Stimulated activated effector memory CD8-positive, alpha-beta T cell treated with anti-CD3 and anti-CD28 coated beads, Interleukin-12 subunit alpha, Interleukin-12 subunit beta, amount 100 ng/mL, for 72 hours (primary cell): ENCODE results near the gene TMEM234.
"Not testable (repeated sequence)": the region's sequence is repeated elsewhere in the genome, so short reads cannot be mapped to it uniquely, and the experiment has no call there.

Experiments
- ATAC-seq: fragments of 150-1000 bp; cut with Tn5 transposase; 2 replicates; pipeline ENCODE4 v1.10.0; 2021
- DNase-seq, 2 donors: peaks; one replicate each; pipeline ENCODE4 v3.0.0; 2021 to 2022; ENCODE audit warnings: low spot score in 2 of 2
- H3K27ac Mint-ChIP-seq: one replicate; pipeline ENCODE4 v1.8.0; 2022; ENCODE audit warnings: mild to moderate bottlenecking, mixed read lengths
- H3K36me3 Mint-ChIP-seq: one replicate; pipeline ENCODE4 v1.8.0; 2022; ENCODE audit warnings: mild to moderate bottlenecking, mixed read lengths
- H3K4me1 Mint-ChIP-seq: one replicate; pipeline ENCODE4 v1.8.0; 2022; ENCODE audit warnings: mixed read lengths
- H3K4me3 Mint-ChIP-seq: one replicate; pipeline ENCODE4 v1.8.0; 2022; ENCODE audit warnings: mild to moderate bottlenecking, mixed read lengths
- H3K9me3 Mint-ChIP-seq: one replicate; pipeline ENCODE4 v1.8.0; 2022; ENCODE audit warnings: mixed read lengths

TMEM234 gene

DNA sequence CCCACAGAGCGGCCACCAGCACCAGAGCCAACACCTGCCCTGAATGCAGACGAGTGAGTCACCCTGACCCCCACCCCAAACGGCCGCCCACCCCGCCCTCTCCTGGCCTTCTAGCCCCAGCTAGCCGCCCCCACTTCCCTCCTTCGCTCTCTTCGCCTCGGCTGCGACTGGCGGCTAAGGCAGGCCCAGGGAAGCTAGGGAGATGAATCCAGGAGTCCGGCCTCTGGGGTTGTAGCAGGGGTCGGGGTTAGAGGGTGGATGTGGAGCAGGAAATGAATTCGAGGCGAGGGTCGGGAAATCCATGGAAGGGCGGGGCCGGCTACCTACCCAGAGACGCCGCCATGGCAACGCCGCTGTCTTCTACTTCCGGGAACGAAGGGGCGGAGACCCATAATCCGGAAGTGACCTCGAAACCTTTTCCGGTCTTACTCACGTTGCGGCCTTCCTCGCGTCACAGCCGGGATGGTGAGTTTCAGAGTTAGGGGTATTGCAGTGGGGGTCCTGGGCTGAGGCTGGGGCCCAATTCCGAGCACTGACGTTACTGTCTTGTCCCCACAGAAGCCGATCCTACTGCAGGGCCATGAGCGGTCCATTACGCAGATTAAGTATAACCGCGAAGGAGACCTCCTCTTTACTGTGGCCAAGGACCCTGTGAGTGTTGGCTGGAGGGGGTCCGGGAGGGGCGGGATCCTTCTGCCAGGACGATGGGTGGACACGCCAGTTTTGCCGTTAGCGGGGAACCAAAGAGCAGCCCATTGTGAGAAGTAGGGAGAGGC lies at the start of gene TMEM234, which contains the start of gene EIF3I:
Gene TMEM234, minus strand, starts transcription at position 374 of the 776 bp plus-strand sequence. Its CDS starts 31 bp downstream, at position 343.
Gene EIF3I, plus strand, starts transcription at position 428 of the 776 bp plus-strand sequence. Its CDS starts 35 bp downstream, at position 463.
- Mint-ChIP-seq H3K36me3 (peaks cover 52% of the 10 kb centered on the region), H3K9me3 (no peaks in the 10 kb centered on the region), H3K27ac (peak within 1 kb of the TSS; percentile 97), H3K4me3 (peak within 1 kb of the TSS; percentile 89), H3K4me1 (peaks cover 25% of the 10 kb centered on the region)
- peak; percentile 96 for ATAC-seq
- DNase-seq = peak; percentile 72 to 96

DNA sequence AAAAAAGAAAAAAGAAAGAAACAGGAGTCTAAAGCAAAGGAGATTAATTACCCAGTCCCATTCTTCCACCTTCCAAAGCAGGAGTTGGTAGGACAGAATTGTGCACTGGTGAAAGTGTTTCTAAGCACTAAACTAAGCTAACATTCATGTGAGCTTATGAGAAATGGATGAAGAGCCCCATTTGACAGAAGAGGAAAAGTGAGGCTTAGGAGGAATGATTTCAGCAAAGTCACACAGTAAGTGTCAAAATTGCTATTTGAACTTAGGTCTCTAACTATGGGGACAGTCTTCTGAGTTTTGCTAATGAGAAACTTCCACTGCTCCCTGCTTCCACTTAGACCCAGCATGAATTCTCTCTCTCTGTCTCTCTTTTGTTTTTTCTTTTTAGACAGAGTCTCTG lies 47.6 kb upstream of the TMEM234 start:
- no peaks in the 10 kb centered on the region for H3K9me3 Mint-ChIP-seq
- DNase-seq (no peak), ATAC-seq (no peak)
- peak overlapping the region; percentile 58 for H3K27ac Mint-ChIP-seq
- H3K36me3 Mint-ChIP-seq = peaks cover 96% of the 10 kb centered on the region
- peaks cover 58% of the 10 kb centered on the region for H3K4me1 Mint-ChIP-seq
- no peak overlapping the region for H3K4me3 Mint-ChIP-seq

DNA sequence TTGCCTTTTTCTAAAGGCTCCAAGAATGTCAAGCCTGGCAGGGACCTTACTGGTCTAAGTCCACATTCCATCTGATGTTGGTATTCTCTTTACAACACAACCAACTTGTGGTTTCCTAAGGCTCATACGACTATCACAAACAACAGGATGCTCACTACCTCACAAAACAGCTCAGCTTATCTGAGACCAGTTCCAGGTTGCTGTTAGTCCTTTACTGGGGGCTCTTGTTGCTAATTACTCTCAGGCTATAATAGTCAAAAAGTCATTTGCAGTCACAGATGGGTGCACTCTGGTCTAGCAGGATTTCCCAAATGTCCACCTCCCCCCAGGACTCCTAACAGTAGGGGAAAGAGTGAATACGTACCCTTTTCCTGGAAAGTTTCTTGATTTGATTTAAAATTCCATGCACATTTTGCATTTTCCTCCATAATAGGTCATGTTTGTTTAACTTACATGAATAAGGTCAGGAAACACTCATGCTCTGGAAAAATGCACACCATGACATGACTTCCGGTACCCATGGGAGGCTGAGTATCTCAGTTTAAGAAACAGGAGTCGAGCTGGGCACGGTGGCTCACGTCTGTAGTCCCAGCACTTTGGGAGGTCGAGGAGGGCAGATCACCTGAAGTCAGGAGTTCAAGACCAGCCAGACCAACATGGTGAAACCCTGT lies 44.9 kb upstream of the TMEM234 start:
- Mint-ChIP-seq H3K36me3 (peaks cover 92% of the 10 kb centered on the region), H3K4me3 (peak overlapping the region; percentile 52), H3K9me3 (no peaks in the 10 kb centered on the region), H3K4me1 (peaks cover 45% of the 10 kb centered on the region), H3K27ac (peak overlapping the region; percentile 95)
- ATAC-seq = peak; percentile 33
- no peak for DNase-seq

DNA sequence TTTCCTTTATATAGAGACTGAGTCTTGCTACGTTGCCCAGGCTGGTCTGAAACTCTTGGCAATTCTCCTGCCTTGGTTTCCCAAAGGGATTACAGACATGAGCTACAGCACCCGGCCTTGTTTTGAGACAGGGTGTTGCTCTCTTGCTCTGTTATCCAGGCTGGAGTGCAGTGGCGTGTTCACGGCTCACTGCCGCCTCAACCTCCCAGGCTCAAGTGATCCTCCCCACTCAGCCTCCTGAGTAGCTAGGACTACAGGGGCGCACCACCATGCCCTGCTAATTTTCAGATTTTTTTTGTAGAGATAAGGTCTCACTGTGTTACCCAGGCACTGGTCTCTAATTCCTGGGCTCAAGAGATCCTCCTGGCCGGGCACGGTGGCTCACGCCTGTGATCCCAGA lies 43.7 kb upstream of the TMEM234 start:
- H3K4me3 Mint-ChIP-seq = peak overlapping the region; percentile 52
- DNase-seq = no peak
- H3K36me3 Mint-ChIP-seq = peaks cover 92% of the 10 kb centered on the region
- H3K9me3 Mint-ChIP-seq = no peaks in the 10 kb centered on the region
- ATAC-seq = no peak
- peak overlapping the region; percentile 95 for H3K27ac Mint-ChIP-seq
- H3K4me1 Mint-ChIP-seq = peaks cover 34% of the 10 kb centered on the region

DNA sequence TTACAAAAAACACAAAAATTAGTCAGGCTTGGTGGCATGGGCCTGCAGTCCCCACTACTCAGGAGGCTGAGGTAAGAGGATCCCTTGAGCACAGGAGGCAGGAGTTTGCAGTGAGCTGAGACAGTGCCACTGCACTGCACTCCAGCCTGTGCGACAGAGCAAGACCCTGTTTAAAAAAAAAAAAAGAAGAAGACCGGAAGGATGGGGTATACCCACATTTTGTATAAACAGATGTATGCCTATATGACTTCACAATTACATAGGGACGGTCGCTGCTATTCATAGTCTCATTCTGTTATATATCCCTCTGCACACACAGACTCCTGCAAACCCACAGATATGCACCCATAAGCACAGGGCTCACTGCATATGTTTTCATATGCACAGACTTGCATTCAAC lies 41.6 kb upstream of the TMEM234 start:
- H3K27ac Mint-ChIP-seq = peak overlapping the region; percentile 95
- DNase-seq (peak in 1 of 2 donors; percentile 62), ATAC-seq (peak; percentile 87)
- peaks cover 41% of the 10 kb centered on the region for H3K4me1 Mint-ChIP-seq
- peaks cover 92% of the 10 kb centered on the region for H3K36me3 Mint-ChIP-seq
- no peaks in the 10 kb centered on the region for H3K9me3 Mint-ChIP-seq
- H3K4me3 Mint-ChIP-seq = peak overlapping the region; percentile 36

DNA sequence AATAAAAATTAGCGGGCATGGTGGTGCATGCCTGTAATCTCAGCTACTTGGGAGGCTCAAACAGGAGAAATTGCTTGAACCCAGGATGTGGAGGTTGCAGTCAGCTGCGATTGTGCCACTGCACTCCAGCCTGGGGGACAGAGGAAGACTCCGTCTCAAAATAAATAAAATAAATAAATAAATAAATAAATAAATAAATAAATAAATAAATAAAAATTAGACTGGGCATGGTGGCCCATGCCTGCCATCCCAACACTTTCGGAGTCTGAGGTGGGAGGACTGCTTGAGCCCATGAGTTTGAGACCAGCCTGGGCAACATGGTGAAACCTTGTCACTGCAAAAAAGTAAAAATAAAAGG lies 41.1 kb upstream of the TMEM234 start:
- Mint-ChIP-seq H3K27ac (peak overlapping the region; percentile 95), H3K36me3 (peaks cover 94% of the 10 kb centered on the region), H3K4me1 (peaks cover 41% of the 10 kb centered on the region), H3K4me3 (peak overlapping the region; percentile 36)
- H3K9me3 Mint-ChIP-seq, ATAC-seq, DNase-seq: not testable (repeated sequence)

DNA sequence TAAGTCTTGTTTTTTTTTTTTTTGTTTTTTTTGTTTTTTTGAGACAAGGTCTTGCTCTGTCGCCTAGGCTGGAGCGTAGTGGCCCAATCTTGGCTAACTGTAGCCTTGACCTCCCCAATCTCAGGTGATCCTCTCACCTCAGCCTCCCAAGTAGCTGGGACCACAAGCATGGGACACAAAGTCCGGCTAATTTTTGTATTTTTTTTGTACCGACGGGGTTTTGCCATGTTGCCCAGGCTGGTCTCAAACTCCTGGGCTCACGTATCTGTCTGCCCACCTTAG lies 35.0 kb upstream of the TMEM234 start:
- Mint-ChIP-seq H3K9me3 (no peaks in the 10 kb centered on the region), H3K4me3 (peak overlapping the region; percentile 95), H3K4me1 (peaks cover 48% of the 10 kb centered on the region), H3K27ac (peak overlapping the region; percentile 94), H3K36me3 (peaks cover 78% of the 10 kb centered on the region)
- no peak for ATAC-seq
- DNase-seq = no peak

DNA sequence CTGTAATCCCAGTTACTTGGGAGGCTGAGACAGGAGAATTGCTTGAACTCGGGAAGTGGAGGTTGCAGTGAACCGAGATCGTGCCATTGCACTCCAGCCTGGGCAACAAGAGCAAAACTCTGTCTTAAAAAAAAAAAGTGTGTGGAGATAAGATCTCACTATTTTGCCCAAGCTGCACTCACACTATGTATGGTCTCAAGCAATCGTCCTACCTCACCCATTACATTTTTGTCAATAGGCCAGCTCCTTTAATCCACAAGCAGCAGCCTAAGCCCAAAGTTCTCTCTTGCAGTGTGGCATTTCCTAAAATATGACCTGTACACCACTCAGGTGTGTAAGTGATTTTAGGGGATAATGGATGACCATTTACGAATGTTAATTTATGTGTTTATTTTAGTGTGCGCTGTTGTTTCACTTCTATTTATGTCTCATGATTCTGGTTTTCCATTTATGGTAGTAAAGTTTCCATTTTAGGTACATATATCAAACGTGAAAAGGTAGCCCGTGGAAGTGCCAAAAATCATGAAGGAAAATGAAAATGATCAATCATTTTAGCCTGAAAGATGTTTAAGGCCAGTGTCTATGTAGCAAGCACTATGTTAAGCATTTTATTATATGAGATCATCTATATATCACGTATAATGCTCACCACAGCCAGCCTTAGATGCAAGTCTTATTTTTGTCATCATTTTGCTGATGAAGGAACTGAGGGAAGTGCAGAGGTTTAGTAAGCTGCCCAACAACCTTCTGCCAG lies 34.5 kb upstream of the TMEM234 start:
- Mint-ChIP-seq H3K36me3 (peaks cover 78% of the 10 kb centered on the region), H3K27ac (peak overlapping the region; percentile 94), H3K9me3 (no peaks in the 10 kb centered on the region), H3K4me3 (peak overlapping the region; percentile 95), H3K4me1 (peaks cover 53% of the 10 kb centered on the region)
- DNase-seq (no peak), ATAC-seq (peak; percentile 57)

DNA sequence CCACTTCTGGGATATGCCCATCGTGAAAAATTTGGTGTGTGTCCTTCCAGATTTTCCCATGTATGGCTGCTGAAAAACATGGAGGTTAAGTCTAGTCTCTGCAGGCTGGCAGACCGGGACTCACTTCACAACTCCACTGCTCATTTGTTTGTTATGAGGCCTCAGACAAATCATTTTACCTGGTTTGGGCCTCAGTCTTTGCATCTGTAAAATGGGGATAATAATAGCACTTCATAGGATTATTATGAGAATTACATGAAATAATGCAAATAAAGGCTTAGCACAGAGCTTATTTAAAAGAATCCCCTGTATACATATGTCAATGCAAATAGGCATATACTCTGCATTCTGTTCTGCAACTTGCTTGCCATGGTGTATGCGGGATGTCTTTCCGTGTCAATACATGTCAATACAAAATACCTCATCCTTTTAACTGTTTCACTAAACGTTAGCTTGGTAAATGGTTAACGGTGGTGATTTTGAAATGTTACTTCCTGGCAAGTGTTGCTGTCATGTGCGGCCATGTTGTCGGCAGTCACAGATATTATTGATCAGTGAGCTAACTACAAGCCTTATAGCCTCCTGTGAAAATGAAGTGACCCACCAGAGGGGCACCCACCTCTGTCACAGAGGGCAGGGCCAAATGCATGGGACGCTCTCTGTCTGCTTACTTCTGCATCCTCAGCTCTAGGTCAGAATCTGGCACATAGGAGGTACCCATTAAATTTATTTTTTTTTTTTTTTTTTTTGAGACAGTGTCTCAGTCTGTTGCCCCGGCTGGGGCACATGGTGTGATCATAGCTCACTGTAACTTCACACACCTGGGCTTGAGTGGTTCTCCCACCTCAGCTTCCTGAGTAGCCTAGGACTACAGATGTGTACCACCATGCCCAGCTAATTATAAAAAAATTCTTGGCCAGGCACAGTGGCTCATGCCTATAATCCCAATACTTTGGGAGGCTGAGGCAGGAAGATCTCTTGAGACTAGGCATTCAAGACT lies 33.2 kb upstream of the TMEM234 start:
- Mint-ChIP-seq H3K4me3 (peak overlapping the region; percentile 95), H3K27ac (peak overlapping the region; percentile 94), H3K9me3 (no peaks in the 10 kb centered on the region), H3K36me3 (peaks cover 78% of the 10 kb centered on the region), H3K4me1 (peaks cover 61% of the 10 kb centered on the region)
- peak in 1 of 2 donors; percentile 63 for DNase-seq
- ATAC-seq = peak; percentile 2

DNA sequence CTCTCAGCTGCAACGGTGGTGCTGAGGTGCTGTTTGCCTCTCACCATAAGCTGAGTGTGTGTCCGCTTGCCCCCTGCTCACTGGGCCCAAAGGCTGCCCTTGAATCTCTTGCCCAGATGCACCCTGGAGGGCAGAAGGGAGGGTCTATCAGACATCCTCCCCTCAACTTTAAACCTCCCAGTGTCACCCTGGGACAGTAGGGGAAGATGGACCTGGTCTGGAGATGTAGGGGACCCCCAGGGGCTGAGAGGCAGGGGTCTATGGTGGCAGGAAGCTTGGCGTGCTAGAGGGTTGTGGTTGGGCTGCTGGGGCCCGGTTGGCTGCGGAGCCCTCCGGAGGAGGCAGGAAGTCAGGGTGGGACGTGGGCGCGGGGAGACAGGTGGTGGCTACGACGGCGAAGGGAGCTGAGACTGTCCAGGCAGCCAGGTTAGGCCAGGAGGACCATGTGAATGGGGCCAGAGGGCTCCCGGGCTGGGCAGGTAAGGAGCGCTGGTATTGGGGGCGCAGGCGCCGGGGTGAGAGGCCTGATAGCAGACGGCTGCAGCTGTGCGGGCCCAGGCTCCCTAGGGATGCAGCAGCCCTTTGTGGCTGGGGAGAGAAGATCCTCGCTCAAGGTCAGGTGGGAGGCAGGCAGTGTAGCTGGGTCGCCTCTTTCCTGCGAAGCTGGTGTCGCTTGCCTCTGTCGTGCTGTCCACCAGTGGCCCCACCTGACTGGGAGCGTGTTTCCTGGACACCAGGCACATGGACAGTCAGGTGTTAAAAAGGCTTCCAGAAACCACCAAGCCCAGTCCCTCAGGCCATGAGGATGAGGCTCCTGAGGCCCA lies 29.0 kb upstream of the TMEM234 start, which contains the start of gene LCK:
Gene LCK, plus strand, starts transcription at position 373 of the 824 bp plus-strand sequence. CDS start 23,065 bp downstream, outside the sequence.
- DNase-seq = peak in 1 of 2 donors; percentile 88
- ATAC-seq = peak; percentile 63
- H3K4me1 Mint-ChIP-seq = peaks cover 74% of the 10 kb centered on the region
- H3K27ac Mint-ChIP-seq = peak within 1 kb of the TSS; percentile 94
- H3K36me3 Mint-ChIP-seq = peaks cover 44% of the 10 kb centered on the region
- H3K9me3 Mint-ChIP-seq = no peaks in the 10 kb centered on the region
- H3K4me3 Mint-ChIP-seq = peak within 1 kb of the TSS; percentile 95

DNA sequence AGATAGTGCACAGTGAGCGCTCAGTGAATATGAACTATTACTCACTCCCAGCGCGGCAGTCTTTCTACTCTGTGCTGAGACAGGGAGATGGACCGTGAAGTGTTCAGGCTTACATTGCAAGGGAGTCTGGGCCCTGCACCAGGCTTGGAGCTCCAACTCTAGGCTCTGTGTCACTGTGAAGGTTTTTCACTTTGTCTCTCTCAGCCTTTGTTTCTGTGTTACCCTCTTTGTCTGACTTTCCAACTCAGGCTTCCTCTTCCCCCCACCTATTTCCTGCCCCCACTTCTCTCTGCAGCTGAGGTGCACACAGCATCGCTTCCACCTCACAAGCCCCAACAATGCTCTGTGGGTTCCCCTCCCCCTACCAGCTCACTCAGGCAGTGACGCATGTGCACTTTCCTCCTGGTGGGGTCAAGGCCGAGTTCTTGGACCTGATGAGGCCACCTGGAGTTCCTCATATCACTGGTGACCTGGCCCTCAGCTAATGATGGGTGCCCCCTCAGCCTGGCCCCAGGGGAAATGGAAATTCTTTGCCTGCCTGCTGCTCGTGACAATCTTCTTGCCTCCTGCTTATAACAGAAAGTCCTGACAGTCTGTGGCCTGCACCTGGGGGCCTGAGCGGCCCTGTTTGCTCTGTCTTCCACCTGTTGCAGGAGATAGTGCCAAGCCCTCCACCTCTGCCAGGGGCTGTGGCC lies 27.8 kb upstream of the TMEM234 start:
- Mint-ChIP-seq H3K4me3 (peak overlapping the region; percentile 95), H3K4me1 (peaks cover 68% of the 10 kb centered on the region), H3K36me3 (peaks cover 44% of the 10 kb centered on the region), H3K9me3 (no peaks in the 10 kb centered on the region), H3K27ac (peak overlapping the region; percentile 94)
- ATAC-seq (peak; percentile 76), DNase-seq (peak; percentile 53 to 87)

DNA sequence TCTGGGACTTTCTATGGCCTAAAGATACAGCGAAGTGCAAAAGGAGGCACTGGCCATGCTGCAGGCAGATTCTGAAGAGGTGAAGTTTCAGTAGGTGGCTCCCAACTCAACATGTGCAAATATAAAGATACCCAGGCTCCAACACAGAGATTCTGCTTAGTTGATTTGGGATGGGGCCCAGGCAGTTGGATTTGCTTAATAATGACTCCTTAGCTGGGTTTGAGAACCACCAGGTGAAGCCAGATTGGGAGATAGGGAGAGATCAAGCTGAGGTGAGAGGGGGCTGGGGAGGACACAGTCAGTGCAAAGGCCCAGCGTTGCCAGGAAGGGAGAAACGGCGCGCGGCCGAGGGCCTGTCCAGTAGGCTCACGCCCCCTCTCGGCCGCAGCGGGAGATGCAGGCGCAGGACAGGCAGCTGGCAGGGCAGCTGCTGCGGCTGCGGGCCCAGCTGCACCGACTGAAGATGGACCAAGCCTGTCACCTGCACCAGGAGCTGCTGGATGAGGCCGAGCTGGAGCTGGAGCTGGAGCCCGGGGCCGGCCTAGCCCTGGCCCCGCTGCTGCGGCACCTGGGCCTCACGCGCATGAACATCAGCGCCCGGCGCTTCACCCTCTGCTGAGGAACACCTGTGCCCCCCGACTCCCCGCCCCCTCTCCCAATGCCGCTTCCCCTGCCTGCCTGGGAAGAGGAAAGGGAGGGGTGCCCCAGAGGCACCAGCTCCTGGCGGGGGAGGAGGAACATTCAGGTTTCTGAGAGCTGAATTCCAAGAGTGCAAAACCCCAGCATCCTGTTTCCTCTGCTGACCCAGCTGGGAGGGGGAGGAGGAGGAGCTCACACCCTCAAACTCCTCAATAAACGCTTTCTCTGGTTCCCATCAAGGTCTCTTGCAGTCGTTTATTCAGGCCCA lies 26.1 kb upstream of the TMEM234 start:
- Mint-ChIP-seq H3K4me1 (peaks cover 60% of the 10 kb centered on the region), H3K4me3 (peak overlapping the region; percentile 95), H3K36me3 (peaks cover 36% of the 10 kb centered on the region), H3K27ac (peak overlapping the region; percentile 96), H3K9me3 (no peaks in the 10 kb centered on the region)
- ATAC-seq = peak; percentile 60
- peak; percentile 85 to 92 for DNase-seq
